HepG2 (cell line): ENCODE data around the gene ISCA2. TPM values are rescaled to one million over a fixed set of nuclear protein-coding genes. Genes with fewer than 3 reads are reported as not detected.

ENCODE experiments used
- ATAC-seq: fragments of 200-7000 bp; cut with Tn5 transposase; 3 replicates; pipeline ENCODE4 v1.9.1; 2020; ENCODE audit warnings: mild to moderate bottlenecking, moderate library complexity
- BruUV-seq: library from RNA; stranded (reverse); fragments of 400-500 nt; replicated peaks from 2 replicates; lab custom pipeline; 2021; lab: Mats Ljungman, UMichigan
- CTCF ChIA-PET: fragments of 300-600 bp; formaldehyde crosslinking; extraction: SDS; loops from one replicate; lab custom pipeline; 2021; ENCODE audit warnings: low total read pairs, inconsistent platforms, low intra/inter-chr PET ratio; lab: Yijun Ruan, JAX
- POLR2A ChIA-PET: fragments of 350-600 bp; sonication (Branson Sonifier 250); formaldehyde crosslinking; loops from one replicate; lab custom pipeline; 2020; ENCODE audit warnings: antibody characterized with exemption, inconsistent platforms; lab: Yijun Ruan, JAX
- DNase-seq: peaks from one replicate; pipeline ENCODE4 v3.0.0-alpha.2; 2015; ENCODE audit warnings: low spot score
- FAIRE-seq: peaks from 3 replicates; lab custom pipeline; 2011; peaks lifted over from hg19 to GRCh38; lab: Jason Lieb, UNC
- H2AFZ ChIP-seq: one replicate; pipeline ENCODE4 v1.6.1; 2011; ENCODE audit warnings: low read length, inconsistent platforms
- H3K27ac ChIP-seq: fragments of 300-600 bp; 3 replicates; pipeline ENCODE4 v1.8.0; 2011; ENCODE audit warnings: mixed run types, mild to moderate bottlenecking, mixed read lengths, low read length, inconsistent platforms; ENCODE audit not compliant: insufficient read depth; ENCODE audit errors: extremely low read length
- H3K27me3 ChIP-seq, 2 experiments: fragments of 200-600 bp in 1 of 2; 2 replicates in 1 of 2; 3 replicates in 1 of 2; pipeline versions ENCODE4 v1.6.0 to v1.8.0; 2011; ENCODE audit warnings: low read length in 2 of 2, mild to moderate bottlenecking in 2 of 2, moderate library complexity in 2 of 2, inconsistent platforms in 1 of 2; ENCODE audit not compliant: insufficient read depth in 2 of 2, control insufficient read depth in 1 of 2
- H3K36me3 ChIP-seq, 2 experiments: fragments of 200-600 bp in 1 of 2; replicated peaks in 1 of 2; 2 replicates in 1 of 2; 3 replicates in 1 of 2; pipeline versions ENCODE4 v1.5.1 to v1.8.0; 2011; ENCODE audit warnings: low read length in 2 of 2, inconsistent platforms in 1 of 2; ENCODE audit not compliant: insufficient read depth in 2 of 2, control insufficient read depth in 1 of 2
- H3K4me1 ChIP-seq: 2 replicates; pipeline ENCODE4 v1.5.1; 2012; ENCODE audit warnings: low read length, inconsistent platforms; ENCODE audit not compliant: insufficient read depth
- H3K4me2 ChIP-seq: 2 replicates; pipeline ENCODE4 v1.6.0; 2011; ENCODE audit warnings: low read depth, low read length, inconsistent platforms
- H3K4me3 ChIP-seq, 3 experiments: fragments of 200-600 bp in 1 of 3; sonication (generic), shearing (Covaris generic) in 1 of 3; replicated peaks in 1 of 3; 2 replicates each; pipeline ENCODE4 v1.5.1; 2011 to 2016; ENCODE audit warnings: low read length in 3 of 3, inconsistent platforms in 2 of 3, low read depth in 2 of 3, mild to moderate bottlenecking in 2 of 3, control low read depth in 1 of 3, mixed read lengths in 1 of 3; ENCODE audit not compliant: insufficient read depth in 1 of 3
- H3K79me2 ChIP-seq: one replicate; pipeline ENCODE4 v1.6.1; 2011; ENCODE audit warnings: low read length, inconsistent platforms; ENCODE audit not compliant: insufficient read depth
- H3K9ac ChIP-seq: 2 replicates; pipeline ENCODE4 v1.6.0; 2011; ENCODE audit warnings: mild to moderate bottlenecking, low read depth, low read length, inconsistent platforms; ENCODE audit not compliant: insufficient read depth
- H3K9me3 ChIP-seq: 2 replicates; pipeline ENCODE4 v1.5.1; 2012; ENCODE audit warnings: mild to moderate bottlenecking, low read length
- H4K20me1 ChIP-seq: 2 replicates; pipeline ENCODE4 v1.6.0; 2011; ENCODE audit warnings: inconsistent platforms, mild to moderate bottlenecking, low read length, moderate library complexity; ENCODE audit not compliant: insufficient read depth
- DNMT3B ChIP-seq: conservative IDR thresholded peaks from 2 replicates; pipeline ENCODE4 v1.6.1; 2016; ENCODE audit warnings: missing biosample characterization, control low read depth
- PAF1 ChIP-seq: IDR thresholded peaks from 2 replicates; pipeline ENCODE4 v1.6.1; 2016; ENCODE audit warnings: missing genetic modification reagents, missing compliant biosample characterization
- SALL2 ChIP-seq: sonication (generic); formaldehyde crosslinking; IDR thresholded peaks from 2 replicates; pipeline ENCODE4 v1.8.1; 2023; ENCODE audit warnings: mild to moderate bottlenecking, missing genetic modification reagents, inconsistent platforms
- TBX2 ChIP-seq: sonication (generic); formaldehyde crosslinking; IDR thresholded peaks from 2 replicates; pipeline ENCODE4 v1.5.0; 2020; ENCODE audit warnings: missing genetic modification reagents, mild to moderate bottlenecking, borderline replicate concordance
- TEAD2 ChIP-seq: sonication (generic); formaldehyde crosslinking; IDR thresholded peaks from 2 replicates; pipeline ENCODE4 v1.9.0; 2021; ENCODE audit warnings: missing genetic modification reagents
- TERF1 ChIP-seq: sonication (generic); formaldehyde crosslinking; IDR thresholded peaks from 2 replicates; pipeline ENCODE4 v1.8.0; 2022; ENCODE audit warnings: mild to moderate bottlenecking, missing genetic modification reagents, moderate library complexity
- WGBS: methylation state at CpG from one replicate; pipeline ENCODE4 v1.1.6; 2017; ENCODE audit warnings: low lambda C conversion rate; 5-methylcytosine and 5-hydroxymethylcytosine counted together
- in situ Hi-C: cut with HindIII; loops from 2 replicates; pipeline ENCODE4 v1.10.0; 2017; ENCODE audit warnings: low pct_unique_long_range_greater_than_20kb; ENCODE audit not compliant: extremely low pct_ligation_motif_present
- intact Hi-C: fragments of 100-400 bp; cut with micrococcal nuclease; formaldehyde crosslinking; loops from one replicate; pipeline ENCODE4 v1.10.0; 2022; ENCODE audit not compliant: unreplicated experiment
- polyA plus RNA-seq, 8 experiments: library from polyadenylated mRNA; depleted of rRNA in 3 of 8; stranded (reverse) in 7 of 8; unstranded in 1 of 8; fragments of >200 nt; fragmentation: Illumina TruSeq in 4 of 8; extraction: Trizol in 4 of 8; gene quantifications; 2 replicates each; pipeline versions ENCODE4 v1.2.1 to v1.2.3, GENCODE V29; 2011 to 2016; ENCODE audit warnings: low read depth in 4 of 8, missing spikeins in 1 of 8, mixed read lengths in 1 of 8; ENCODE audit not compliant: insufficient read depth in 1 of 8
- total RNA-seq, 5 experiments: library from RNA; depleted of rRNA; stranded (reverse); fragments of >200 nt; fragmentation: Illumina TruSeq; extraction: Trizol; gene quantifications; 2 replicates each; pipeline ENCODE4 v1.2.3, GENCODE V29; 2016; ENCODE audit warnings: low read depth in 1 of 5
- TF ChIP-seq, protein P1 (sequence below): sonication (generic); formaldehyde crosslinking; IDR thresholded peaks from 2 replicates; pipeline ENCODE4 v1.9.0; 2021; ENCODE audit warnings: missing genetic modification reagents, mild to moderate bottlenecking, borderline replicate concordance

The ISCA2 gene
- total and polyA plus RNA-seq, 2 of the 13 experiments (the other 11 are each of a cell fraction or from before 2014, with no cell fraction given) = 32.1 to 43.4 TPM

- in situ Hi-C loops = no loop called here
- WGBS = 0% methylated on average over 1 of the region's 5 CpGs
- ChIA-PET CTCF (no interaction called here), POLR2A (no interaction called here)
- no peak overlapping the region for H2AFZ ChIP-seq
- H3K9me3 ChIP-seq = no peaks in the 10 kb centered on the region
- no peak overlapping the region for H3K4me3 ChIP-seq
- H4K20me1 ChIP-seq = no peaks in the 10 kb centered on the region
- no TSS peak for BruUV-seq
- ATAC-seq (no peak), FAIRE-seq (no peak), DNase-seq (no peak)
- no peak overlapping the region for H3K27ac ChIP-seq
- TF ChIP-seq TBX2 (CRISPR knock-in tag) (no peak), TEAD2 (CRISPR knock-in tag) (no peak), TERF1 (CRISPR knock-in tag) (no peak), PAF1 (CRISPR knock-in tag) (no peak), SALL2 (CRISPR knock-in tag) (no peak), DNMT3B (CRISPR knock-in tag) (no peak)
- TF ChIP-seq, protein P1, sequence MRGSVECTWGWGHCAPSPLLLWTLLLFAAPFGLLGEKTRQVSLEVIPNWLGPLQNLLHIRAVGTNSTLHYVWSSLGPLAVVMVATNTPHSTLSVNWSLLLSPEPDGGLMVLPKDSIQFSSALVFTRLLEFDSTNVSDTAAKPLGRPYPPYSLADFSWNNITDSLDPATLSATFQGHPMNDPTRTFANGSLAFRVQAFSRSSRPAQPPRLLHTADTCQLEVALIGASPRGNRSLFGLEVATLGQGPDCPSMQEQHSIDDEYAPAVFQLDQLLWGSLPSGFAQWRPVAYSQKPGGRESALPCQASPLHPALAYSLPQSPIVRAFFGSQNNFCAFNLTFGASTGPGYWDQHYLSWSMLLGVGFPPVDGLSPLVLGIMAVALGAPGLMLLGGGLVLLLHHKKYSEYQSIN (CRISPR knock-in tag) = no peak
- H3K4me1 ChIP-seq = peaks cover 20% of the 10 kb centered on the region
- H3K9ac ChIP-seq = no peak overlapping the region
- H3K4me2 ChIP-seq = no peak overlapping the region
- intact Hi-C loops = no loop called here
- H3K27me3 ChIP-seq = peaks cover 2 to 47% of the 10 kb centered on the region in 2 experiments; a peak in 4 of 5 replicates
- no peaks in the 10 kb centered on the region for H3K36me3 ChIP-seq
- no peaks in the 10 kb centered on the region for H3K79me2 ChIP-seq
These were observed 14.3 kb downstream of the ISCA2 start for GRCh38 chr14:74507840-74508239.
